OCI-LY1 (cell line): ENCODE measurements around the gene LDLRAD4.

Experiments used
- EZH2 ChIP-seq: fragments of 200-600 bp; sonication (generic), shearing (Covaris generic); IDR thresholded peaks from 2 replicates; pipeline ENCODE4 v1.8.0; 2017; ENCODE audit warnings: borderline replicate concordance, mixed run types, mild to moderate bottlenecking, antibody characterized with exemption, low read length, moderate library complexity, mixed read lengths
- TF ChIP-seq, protein P1 (sequence below): fragments of 200-600 bp; sonication (generic), shearing (Covaris generic); IDR thresholded peaks from 2 replicates; pipeline ENCODE4 v1.5.1; 2017; ENCODE audit warnings: mild to moderate bottlenecking, antibody characterized with exemption, low read length, moderate library complexity, mixed read lengths

DNA sequence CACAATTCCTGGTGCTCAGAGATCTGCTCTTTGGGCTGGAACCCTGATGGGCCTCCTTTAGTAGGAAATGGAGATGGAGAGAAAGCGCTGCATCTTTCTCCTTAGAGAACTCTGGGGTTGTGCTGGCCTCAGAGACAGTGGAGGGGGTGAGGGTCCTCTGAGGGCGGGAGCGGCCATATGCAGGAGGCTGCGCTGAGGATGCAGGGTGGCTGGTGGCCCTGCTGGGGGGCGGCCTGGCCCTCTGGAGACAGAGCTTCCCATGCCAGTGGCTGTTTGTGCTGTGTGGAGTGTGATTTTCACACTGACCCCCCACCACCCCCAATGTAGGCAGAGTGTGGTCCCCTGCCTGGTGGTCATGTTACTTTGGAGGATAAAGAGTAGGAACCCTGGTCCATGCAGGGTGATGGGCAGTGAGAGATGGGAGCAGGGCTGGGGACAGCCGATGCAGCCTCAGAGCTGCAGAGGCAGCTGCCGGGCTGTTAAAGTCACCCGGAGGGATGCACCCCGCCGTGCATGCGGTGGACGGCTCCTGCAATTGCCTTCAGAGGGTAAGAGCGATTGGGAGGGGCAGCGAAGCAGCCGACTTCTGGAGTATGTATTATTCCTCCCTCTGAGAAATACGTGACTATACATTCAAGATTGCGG, 313.2 kb downstream of the LDLRAD4 start:
- TF ChIP-seq, protein P1, sequence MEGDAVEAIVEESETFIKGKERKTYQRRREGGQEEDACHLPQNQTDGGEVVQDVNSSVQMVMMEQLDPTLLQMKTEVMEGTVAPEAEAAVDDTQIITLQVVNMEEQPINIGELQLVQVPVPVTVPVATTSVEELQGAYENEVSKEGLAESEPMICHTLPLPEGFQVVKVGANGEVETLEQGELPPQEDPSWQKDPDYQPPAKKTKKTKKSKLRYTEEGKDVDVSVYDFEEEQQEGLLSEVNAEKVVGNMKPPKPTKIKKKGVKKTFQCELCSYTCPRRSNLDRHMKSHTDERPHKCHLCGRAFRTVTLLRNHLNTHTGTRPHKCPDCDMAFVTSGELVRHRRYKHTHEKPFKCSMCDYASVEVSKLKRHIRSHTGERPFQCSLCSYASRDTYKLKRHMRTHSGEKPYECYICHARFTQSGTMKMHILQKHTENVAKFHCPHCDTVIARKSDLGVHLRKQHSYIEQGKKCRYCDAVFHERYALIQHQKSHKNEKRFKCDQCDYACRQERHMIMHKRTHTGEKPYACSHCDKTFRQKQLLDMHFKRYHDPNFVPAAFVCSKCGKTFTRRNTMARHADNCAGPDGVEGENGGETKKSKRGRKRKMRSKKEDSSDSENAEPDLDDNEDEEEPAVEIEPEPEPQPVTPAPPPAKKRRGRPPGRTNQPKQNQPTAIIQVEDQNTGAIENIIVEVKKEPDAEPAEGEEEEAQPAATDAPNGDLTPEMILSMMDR = no peak
- TF ChIP-seq EZH2 = no peak
